Measurements from ENCODE around the gene DAW1.
"Not testable (repeated sequence)": the region's sequence is repeated elsewhere in the genome, so short reads cannot be mapped to it uniquely, and the experiment has no call there.

Gene DAW1, protein sequence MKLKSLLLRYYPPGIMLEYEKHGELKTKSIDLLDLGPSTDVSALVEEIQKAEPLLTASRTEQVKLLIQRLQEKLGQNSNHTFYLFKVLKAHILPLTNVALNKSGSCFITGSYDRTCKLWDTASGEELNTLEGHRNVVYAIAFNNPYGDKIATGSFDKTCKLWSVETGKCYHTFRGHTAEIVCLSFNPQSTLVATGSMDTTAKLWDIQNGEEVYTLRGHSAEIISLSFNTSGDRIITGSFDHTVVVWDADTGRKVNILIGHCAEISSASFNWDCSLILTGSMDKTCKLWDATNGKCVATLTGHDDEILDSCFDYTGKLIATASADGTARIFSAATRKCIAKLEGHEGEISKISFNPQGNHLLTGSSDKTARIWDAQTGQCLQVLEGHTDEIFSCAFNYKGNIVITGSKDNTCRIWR

GRCh38 chr2:227871375-227871791 lies at the start of gene DAW1:
DAW1 (plus strand) TSS chr2:227871631; CDS start chr2:227871690, 59 bp downstream.
- DNase-seq = peak; percentile 38

- no peak for DNase-seq
Measured at GRCh38 chr2:227822416-227823003, 48.9 kb upstream of the DAW1 start.

GRCh38 chr2:227823922-227824321 lies 47.5 kb upstream of the DAW1 start:
- no peak for DNase-seq

DNA sequence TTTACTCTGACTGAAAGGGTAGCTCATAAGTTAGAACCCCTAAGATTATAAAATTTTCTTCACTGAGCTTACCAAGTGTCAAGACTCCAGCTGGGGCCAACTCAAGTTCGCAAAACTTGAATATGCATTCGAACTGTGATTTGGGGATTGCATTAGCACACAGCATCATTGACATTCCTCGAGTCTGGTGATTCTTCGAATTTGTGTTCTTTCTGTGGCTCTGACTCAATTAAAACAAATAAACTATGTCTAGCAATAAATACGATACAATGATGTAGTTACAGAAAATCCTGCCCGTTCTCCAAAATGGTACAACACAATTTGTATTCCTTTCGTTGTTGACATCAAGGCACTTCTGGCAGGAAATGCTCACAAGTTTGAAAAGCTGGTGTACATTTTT lies 46.7 kb upstream of the DAW1 start:
- no peak for DNase-seq

- no peak for DNase-seq
Measured at GRCh38 chr2:227826019-227826521, 45.4 kb upstream of the DAW1 start.

DNA sequence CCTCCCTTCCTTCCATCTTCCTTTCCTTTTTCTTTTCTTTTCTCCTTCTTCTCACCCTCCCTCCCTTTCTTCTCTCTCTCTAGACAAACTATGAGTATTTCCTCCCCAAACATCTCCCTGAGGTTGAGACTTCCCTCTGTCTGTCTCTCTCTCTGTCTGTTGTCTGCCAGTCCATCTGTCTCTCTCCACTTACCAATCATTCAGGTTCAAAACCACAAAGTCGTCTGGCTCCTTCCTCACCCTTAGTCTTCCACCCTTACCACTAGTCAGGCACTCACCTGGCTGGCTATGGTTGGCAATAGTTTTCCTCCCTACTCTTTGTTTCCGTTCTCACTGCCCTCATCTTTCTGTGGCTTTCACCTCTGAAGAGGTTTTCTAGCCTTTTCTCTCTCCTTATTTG lies 44.9 kb upstream of the DAW1 start:
- DNase-seq = no peak

- DNase-seq = no peak
Measured at GRCh38 chr2:227827143-227827542, 44.3 kb upstream of the DAW1 start.

GRCh38 chr2:227828477-227828912 lies 42.9 kb upstream of the DAW1 start:
- no peak for DNase-seq

DNA sequence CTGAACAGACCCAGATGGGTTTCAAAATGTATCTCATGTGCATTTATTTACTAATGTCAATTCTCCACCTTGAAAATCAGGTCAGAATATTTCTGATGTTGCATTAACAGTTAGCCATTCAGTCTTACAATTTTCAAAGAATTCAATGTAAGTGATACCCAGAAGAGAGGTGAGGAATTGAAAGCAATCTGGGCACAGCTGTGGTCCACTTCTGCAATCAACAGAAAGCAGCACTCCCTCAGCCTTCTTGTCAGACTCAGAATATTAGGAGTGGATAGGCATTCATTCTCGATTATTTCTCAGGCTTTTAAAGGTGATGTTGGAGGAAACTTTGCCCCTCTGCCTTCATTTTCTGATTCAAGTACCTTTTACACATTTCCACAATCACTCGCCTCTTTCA lies 42.1 kb upstream of the DAW1 start:
- DNase-seq = no peak

DNA sequence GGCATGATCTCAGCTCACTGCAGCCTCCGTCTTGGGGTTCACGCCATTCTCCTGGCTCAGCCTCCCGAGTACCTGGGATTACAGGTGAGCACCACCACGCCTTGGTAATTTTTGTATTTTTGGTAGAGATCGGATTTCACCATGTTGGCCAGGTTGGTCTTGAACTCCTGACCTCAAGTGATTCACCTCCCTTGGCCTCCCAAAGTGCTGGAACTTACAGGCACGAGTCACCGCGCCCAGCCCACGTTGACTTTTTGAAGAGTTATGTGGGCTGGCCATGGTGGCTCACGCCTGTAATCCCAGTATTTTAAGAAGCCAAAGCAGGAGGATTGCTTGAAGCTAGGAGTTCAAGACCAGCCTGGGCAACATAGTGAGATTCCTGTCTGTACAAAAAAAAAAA lies 37.0 kb upstream of the DAW1 start:
- no peak for DNase-seq

GRCh38 chr2:227834916-227835650 lies 36.3 kb upstream of the DAW1 start:
- DNase-seq = no peak

DNA sequence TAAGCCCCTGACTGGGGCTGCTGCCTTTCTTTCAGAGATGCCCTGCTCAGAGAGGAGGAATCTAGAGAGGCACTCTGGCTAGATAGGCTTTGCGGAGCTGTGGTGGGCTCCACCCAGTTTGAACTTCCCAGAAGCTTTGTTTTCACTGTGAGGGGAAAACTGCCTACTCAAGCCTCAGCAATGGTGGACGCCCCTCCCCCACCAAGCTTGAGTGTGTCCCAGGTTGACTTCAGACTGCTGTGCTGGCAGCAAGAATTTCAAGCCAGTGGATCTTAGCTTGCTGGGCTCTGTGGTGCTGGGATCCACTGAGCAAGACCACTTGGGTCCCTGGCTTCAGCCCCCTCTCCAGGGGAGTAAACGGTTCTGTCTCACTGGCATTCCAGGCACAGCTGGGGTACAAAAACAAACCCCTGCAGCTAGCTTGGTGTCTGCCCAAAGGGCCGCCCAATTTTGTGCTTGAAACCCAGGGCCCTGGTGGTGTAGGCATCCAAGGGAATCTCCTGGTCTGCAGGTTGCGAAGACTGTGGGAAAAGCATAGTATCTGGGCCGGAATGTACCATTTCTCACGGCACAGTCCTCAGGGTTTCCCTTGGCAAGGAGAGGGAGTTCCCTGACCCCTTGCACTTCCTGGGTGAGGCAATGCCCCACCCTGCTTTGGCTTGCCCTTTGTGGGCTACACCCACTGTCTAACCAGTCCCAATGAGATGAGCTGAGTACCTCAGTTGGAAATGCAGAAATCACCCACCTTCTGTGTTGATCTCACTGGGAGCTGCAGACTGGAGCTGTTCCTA lies 31.9 kb upstream of the DAW1 start:
- not testable (repeated sequence) for DNase-seq

DNA sequence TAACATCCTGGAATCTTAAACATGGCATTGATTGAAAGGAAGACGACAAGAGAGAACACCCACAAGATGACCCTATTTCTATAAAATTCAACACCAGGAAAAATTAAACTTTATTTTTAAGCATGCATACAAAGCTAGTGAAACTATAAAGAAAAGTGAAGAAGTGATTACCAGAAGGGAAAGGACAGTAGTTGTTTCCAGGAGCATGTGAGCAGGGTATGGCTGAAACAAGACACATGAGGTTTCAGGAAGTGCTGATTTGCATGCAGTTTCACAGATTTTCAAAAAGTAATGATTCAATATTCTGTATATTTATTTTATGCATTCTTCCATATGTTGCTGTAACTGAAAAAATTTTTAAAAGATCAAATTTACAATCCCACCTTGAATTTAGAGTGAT lies 24.6 kb upstream of the DAW1 start:
- no peak for DNase-seq

DNA sequence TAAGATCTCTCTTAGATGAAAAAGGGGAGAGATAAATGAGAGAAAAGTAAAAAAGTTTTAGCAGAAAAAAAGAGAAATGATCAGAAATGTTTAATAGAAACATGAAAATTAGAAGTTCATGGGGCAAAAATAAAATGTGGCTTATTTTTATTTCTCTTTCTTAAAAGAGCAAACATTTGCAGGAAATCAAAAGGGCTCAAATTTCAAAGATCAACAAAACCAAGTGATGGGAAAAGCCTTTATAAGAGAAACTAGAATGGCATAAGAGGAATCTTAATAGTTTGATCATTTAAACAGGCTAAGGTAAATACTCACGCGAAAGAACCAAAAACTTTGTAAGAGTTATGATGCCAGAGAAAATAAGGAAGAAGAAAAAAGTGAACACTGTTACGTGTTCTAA lies 23.3 kb upstream of the DAW1 start:
- no peak for DNase-seq

- DNase-seq = no peak
Measured at GRCh38 chr2:227848586-227848985, 22.8 kb upstream of the DAW1 start.

- DNase-seq = no peak
Measured at GRCh38 chr2:227849906-227850305, 21.5 kb upstream of the DAW1 start.

GRCh38 chr2:227853204-227853629 lies 18.2 kb upstream of the DAW1 start:
- DNase-seq = no peak

DNA sequence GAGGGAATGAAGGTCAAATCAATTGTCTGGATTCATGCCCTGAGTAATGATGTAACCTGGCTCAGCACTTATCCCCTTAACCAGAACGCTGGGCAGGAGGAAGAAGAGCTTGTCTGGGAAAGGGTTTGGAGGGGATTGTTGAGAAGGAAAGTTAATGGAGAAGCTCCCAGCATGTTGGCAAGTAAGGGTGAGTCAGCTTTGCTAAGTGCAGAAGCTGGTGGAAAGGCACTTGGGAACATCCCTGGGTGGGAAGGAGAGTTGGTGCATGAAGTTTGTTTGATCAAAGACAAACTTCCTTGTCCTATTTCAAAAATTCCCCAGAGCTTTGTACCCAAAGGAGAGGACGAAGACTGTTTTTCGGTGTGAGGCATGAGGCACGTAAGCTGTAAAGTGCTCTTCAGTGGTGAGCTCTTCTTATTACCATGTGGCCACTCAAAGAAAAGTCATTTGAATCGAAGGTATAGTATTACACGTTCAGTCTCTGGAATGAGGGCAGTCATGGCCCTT lies 17.6 kb upstream of the DAW1 start:
- DNase-seq = no peak

GRCh38 chr2:227855440-227855839 lies 16.0 kb upstream of the DAW1 start:
- no peak for DNase-seq

DNA sequence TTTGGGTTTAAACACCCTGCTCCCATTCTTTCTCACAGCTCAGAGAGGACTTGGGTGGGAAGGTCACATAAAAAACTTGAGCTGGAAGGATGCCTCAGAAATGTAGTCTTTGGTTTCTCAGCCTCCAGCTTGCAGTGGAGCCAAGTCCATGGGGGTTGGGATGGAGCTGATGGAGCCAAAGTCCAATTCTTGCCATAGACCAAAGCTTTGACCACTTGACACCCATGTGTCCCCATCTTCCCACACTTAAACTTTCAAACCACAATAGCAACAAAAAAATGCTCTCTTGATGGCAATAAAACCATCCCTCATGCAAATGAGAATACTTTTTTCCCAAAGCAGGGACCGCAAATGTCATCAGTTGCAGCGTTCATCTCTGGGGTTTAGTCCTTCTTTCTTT lies 14.7 kb upstream of the DAW1 start:
- DNase-seq = no peak

DNA sequence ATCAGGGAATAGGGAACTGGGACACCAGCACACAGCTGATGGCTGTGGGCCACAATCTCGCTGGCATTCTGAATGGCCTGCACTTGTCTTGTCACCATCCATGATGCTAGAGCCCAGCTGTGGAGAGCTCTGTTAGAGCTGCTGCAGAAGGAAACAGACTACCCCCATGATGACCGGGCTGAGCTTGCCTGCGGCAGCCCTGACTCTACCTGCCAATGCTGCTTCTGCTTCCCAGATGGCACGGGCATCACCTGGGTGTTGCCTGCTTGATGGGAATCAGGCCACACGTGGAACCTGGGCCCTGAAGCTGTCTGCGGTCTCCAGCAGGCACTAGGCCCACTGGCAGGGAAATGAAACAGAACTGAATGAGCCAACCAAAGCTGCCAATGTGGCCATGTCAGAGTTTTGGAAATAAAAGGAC lies 11.2 kb upstream of the DAW1 start:
- DNase-seq = no peak

- DNase-seq = no peak
Measured at GRCh38 chr2:227861011-227861410, 10.4 kb upstream of the DAW1 start.

All from stimulated activated CD4-positive, alpha-beta T cell treated with anti-CD3 and anti-CD28 coated beads, Interleukin-4, amount 100 ng/mL, for 1 hour (primary cell).